ENCODE data around the gene ATXN7L2. TPM values are rescaled to one million over a fixed set of nuclear protein-coding genes. Genes with fewer than 3 reads are reported as not detected.

The ATXN7L2 gene
- total and polyA plus RNA-seq, 2 experiments from 2014 or later: 6.6 to 9.3 TPM

- no peak overlapping the region for H3K27ac ChIP-seq
- H4K20me1 ChIP-seq (ENCODE audit: insufficient read depth, poor library complexity, severe bottlenecking): no peaks in the 10 kb centered on the region
- H3K4me1 ChIP-seq (ENCODE audit: insufficient read depth): peaks cover 4% of the 10 kb centered on the region
- no peaks in the 10 kb centered on the region for H3K9me2 ChIP-seq (replicated peaks; ENCODE audit: insufficient read depth)
- no peak overlapping the region for H2AFZ ChIP-seq
- no peaks in the 10 kb centered on the region for H3K9me3 ChIP-seq (ENCODE audit: low read depth)
- no peak overlapping the region for H3K4me2 ChIP-seq
- TF ChIP-seq CTCF (IDR thresholded peaks at IDR 0.05; ENCODE audit: poor library complexity): no peak
- TF ChIP-seq EZH2phosphoT487 (IDR thresholded peaks at IDR 0.05; ENCODE audit: low read depth, severe bottlenecking, unreplicated experiment): no peak
- no peak for TF ChIP-seq EZH2 (IDR thresholded peaks at IDR 0.05; ENCODE audit: borderline replicate concordance)
- no peak overlapping the region for H3K4me3 ChIP-seq
- DNase-seq (ENCODE audit: low spot score): no peak
- H3K27me3 ChIP-seq: no peaks in the 10 kb centered on the region
- no peaks in the 10 kb centered on the region for H3K79me2 ChIP-seq
- H3K36me3 ChIP-seq (replicated peaks; ENCODE audit: insufficient read depth, low read depth): no peaks in the 10 kb centered on the region
- WGBS (ENCODE audit: low lambda C conversion rate, missing lambda C conversion rate): 77% methylated on average over 13 of the region's 13 CpGs
Observed at GRCh38 chr1:109530457-109531087, 46.9 kb downstream of the ATXN7L2 start.

GRCh38 chr1:109531380-109531779, 47.7 kb downstream of the ATXN7L2 start:
- TF ChIP-seq EZH2 (IDR thresholded peaks at IDR 0.05; ENCODE audit: borderline replicate concordance): no peak
- TF ChIP-seq CTCF (IDR thresholded peaks at IDR 0.05; ENCODE audit: poor library complexity): no peak
- no peak for TF ChIP-seq EZH2phosphoT487 (IDR thresholded peaks at IDR 0.05; ENCODE audit: low read depth, severe bottlenecking, unreplicated experiment)
- H3K9me2 ChIP-seq (replicated peaks; ENCODE audit: insufficient read depth): no peaks in the 10 kb centered on the region

GRCh38 chr1:109531826-109532364, 48.2 kb downstream of the ATXN7L2 start:
- 68% methylated on average over 16 of the region's 16 CpGs for WGBS (ENCODE audit: low lambda C conversion rate, missing lambda C conversion rate)
- Histone ChIP-seq H2AFZ (no peak overlapping the region), H3K27ac (no peak overlapping the region), H3K9me2 (replicated peaks; ENCODE audit: insufficient read depth) (no peaks in the 10 kb centered on the region), H3K4me1 (ENCODE audit: insufficient read depth) (peaks cover 4% of the 10 kb centered on the region), H3K4me3 (no peak overlapping the region), H3K36me3 (replicated peaks; ENCODE audit: insufficient read depth, low read depth) (no peaks in the 10 kb centered on the region), H4K20me1 (ENCODE audit: insufficient read depth, poor library complexity, severe bottlenecking) (no peaks in the 10 kb centered on the region), H3K9me3 (ENCODE audit: low read depth) (no peaks in the 10 kb centered on the region), H3K27me3 (no peaks in the 10 kb centered on the region), H3K4me2 (no peak overlapping the region), H3K79me2 (no peaks in the 10 kb centered on the region)
- no peak for DNase-seq (ENCODE audit: low spot score)
- TF ChIP-seq EZH2 (IDR thresholded peaks at IDR 0.05; ENCODE audit: borderline replicate concordance) (no peak), EZH2phosphoT487 (IDR thresholded peaks at IDR 0.05; ENCODE audit: low read depth, severe bottlenecking, unreplicated experiment) (no peak), CTCF (IDR thresholded peaks at IDR 0.05; ENCODE audit: poor library complexity) (no peak)

More at GRCh38 chr1:109531380-109531779, 47.7 kb downstream of the ATXN7L2 start:
- Histone ChIP-seq H2AFZ (no peak overlapping the region), H3K4me2 (no peak overlapping the region), H3K27me3 (no peaks in the 10 kb centered on the region), H3K79me2 (no peaks in the 10 kb centered on the region), H3K36me3 (replicated peaks; ENCODE audit: insufficient read depth, low read depth) (no peaks in the 10 kb centered on the region), H3K27ac (no peak overlapping the region), H3K4me1 (ENCODE audit: insufficient read depth) (peaks cover 4% of the 10 kb centered on the region), H3K9me3 (ENCODE audit: low read depth) (no peaks in the 10 kb centered on the region), H4K20me1 (ENCODE audit: insufficient read depth, poor library complexity, severe bottlenecking) (no peaks in the 10 kb centered on the region), H3K4me3 (no peak overlapping the region)
- DNase-seq (ENCODE audit: low spot score): no peak
- WGBS (ENCODE audit: low lambda C conversion rate, missing lambda C conversion rate): 92% methylated on average over 4 of the region's 4 CpGs

Measured in hepatocyte (in vitro differentiated cells).